Measurements from ENCODE around the gene ZAP70.
"Not testable (repeated sequence)": the region's sequence is repeated elsewhere in the genome, so short reads cannot be mapped to it uniquely, and the experiment has no call there.

Gene ZAP70

GRCh38 chr2:97698530-97698929 is 14.8 kb upstream of the ZAP70 start:
- no peak for DNase-seq (ENCODE audit: low read depth, low spot score)

GRCh38 chr2:97699765-97700444 is 13.5 kb upstream of the ZAP70 start:
- DNase-seq (ENCODE audit: low read depth, low spot score), result peak; percentile 77

DNA sequence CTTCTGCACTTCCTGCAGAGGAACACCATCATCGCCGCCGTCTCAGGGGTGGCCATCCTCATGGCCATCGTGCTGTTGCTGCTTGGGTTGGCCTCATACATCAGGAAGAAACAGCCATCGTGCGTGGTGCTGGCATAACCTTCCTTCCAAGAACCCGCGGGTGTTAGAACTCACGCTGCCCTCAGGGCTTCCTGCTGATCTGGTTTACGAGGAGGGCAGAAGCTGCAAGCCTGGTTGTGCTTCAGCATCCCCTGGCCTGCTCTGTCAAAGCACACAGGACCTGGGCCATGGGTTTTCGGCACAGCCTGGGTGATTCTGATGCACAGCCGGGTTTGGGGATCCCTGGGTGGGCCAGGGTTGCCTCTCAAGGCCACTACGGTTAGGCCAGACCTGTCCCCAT is 12.2 kb upstream of the ZAP70 start:
- DNase-seq (ENCODE audit: low read depth, low spot score), result no peak

DNA sequence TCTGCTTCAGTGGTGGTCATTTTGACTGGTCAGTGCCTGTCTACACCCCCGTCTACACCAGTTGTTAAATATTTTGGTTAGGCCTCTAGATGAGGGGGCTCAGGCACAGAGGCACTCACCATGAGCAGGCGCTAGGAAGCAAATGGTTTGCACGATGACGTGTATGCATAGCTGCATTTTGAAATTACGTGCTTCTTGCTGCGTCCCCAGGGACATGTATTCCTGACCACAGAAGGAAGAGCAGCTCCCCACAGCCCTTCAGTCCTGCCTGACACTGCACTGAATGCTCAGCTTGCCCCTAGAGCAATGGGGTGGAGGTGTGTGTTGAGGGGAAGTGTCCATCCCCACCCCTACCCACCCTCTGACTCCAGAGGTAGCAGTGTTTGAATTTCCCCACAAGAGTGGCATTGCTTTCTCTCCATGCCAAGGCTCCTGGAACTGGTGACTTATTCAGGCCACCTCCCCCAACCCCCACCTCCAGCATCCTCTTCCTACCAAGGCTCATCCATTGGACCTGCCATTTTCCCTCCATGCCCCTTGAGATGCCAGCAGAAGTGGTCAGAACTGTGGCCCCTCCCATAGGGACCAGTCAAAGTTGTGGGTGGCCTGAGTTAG is 11.4 kb upstream of the ZAP70 start:
- no peak for DNase-seq (ENCODE audit: low read depth, low spot score)

GRCh38 chr2:97702731-97703470 is 10.5 kb upstream of the ZAP70 start:
- DNase-seq (ENCODE audit: low read depth, low spot score), result no peak

GRCh38 chr2:97703741-97704140 is 9.6 kb upstream of the ZAP70 start:
- no peak for DNase-seq (ENCODE audit: low read depth, low spot score)

DNA sequence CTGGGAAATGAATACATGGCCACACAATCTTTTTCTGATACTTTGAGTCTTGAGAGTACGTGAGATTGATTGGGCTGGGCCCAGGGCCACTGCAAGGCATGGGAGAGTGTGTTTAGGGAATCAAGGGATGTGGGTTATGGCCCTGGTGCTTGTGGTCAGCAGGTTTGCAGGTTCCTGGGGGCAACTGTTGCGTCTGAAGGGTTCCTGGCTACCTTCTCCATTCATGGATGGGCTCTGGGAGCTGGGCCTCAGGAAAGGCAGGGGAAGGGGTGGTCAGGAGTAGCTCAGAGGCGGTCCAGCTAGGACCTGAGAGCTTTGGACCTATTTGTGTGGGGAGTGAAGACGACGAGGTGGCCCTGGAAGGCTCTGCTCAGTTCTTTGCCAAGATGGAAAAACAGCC is 8.4 kb upstream of the ZAP70 start:
- no peak for DNase-seq (ENCODE audit: low read depth, low spot score)

- DNase-seq (ENCODE audit: low read depth, low spot score), result no peak
Measured at GRCh38 chr2:97706112-97706511, 7.3 kb upstream of the ZAP70 start.

- no peak for DNase-seq (ENCODE audit: low read depth, low spot score)
Measured at GRCh38 chr2:97706708-97707345, 6.5 kb upstream of the ZAP70 start.

DNA sequence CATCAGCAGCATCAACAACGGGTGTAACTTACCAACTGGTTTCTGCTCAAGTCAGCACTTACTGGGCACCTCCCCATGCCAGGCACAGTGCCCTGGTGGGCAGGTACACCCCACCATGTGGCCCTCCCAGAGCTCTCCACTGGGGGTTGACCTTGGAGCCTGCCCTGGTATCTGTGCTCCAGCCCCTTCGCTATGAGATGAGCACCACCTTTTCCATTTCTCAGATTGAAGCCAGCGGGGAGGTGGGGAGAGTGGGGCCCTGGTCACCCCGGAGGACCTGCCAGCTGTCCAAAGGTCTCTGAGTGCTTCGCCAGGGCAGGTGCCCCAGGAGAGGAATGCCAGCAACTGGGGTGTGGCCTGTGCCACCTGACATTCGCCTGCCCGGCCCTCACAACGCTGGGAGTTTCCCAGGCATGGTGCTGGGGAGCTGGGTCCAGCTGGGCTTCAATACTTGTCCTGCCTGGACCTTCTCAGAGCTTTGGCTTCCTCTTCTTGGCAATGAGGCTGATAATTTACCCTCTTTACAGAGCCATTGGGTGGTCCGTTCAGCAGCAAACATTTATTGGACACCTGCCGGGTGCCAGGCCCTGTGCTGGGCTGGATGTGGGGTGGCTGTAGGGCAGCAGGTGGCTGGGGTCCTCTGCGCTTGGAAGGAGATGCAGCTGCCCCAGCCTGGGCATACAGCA is 5.9 kb upstream of the ZAP70 start:
- no peak for DNase-seq (ENCODE audit: low read depth, low spot score)

DNA sequence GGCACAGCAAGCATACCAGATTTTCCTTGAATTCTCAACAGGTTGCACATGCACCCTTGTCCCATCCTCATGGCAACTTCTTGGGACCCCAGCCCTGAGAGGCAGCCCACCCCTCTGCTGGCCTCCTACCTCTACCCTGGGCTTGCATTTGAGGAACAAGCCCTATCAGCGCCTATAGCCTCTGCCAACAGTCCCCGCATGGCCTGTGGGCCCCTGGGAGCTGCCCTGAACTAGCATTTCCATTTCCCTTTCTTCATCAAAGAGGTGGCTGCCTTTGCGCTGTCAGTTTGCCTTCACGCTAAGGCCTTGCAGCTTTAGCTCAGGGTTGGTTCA is 5.4 kb upstream of the ZAP70 start:
- DNase-seq (ENCODE audit: low read depth, low spot score), result no peak

DNA sequence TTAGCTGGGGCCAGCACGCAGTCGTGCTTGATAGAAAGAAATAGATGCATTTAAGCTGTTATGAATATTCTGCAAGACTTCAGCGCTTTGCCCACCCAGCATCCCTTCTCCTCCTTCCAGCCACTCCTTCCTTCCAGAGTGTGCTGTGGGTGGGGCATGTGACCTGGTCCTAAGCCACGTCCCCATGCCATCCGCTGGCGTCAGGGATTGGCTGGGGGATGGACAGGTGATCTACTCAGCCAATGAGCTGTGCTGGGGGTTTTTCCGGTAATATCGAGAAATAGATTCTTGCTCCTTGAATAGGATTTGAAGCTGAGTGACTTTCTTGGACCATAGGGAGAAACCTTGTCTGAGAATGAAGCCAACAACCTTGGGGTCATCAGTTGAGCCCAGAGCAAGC is 4.8 kb upstream of the ZAP70 start:
- DNase-seq (ENCODE audit: low read depth, low spot score), result no peak

DNA sequence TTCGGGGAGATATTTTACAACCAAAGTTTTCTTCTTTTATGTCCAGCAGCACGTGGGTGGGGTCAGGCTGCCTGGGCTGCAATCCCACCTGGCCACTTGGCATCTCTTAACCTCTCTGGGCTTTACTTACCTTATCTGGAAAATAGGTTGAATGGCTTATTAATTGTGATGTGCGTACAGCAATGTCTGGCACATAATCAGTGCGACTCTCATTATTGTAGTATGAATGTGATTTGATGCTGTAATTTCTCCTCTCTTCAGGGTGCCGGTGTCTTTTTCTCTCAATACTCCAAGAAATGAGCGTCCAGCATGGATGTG is 2.0 kb upstream of the ZAP70 start:
- no peak for DNase-seq (ENCODE audit: low read depth, low spot score)

DNA sequence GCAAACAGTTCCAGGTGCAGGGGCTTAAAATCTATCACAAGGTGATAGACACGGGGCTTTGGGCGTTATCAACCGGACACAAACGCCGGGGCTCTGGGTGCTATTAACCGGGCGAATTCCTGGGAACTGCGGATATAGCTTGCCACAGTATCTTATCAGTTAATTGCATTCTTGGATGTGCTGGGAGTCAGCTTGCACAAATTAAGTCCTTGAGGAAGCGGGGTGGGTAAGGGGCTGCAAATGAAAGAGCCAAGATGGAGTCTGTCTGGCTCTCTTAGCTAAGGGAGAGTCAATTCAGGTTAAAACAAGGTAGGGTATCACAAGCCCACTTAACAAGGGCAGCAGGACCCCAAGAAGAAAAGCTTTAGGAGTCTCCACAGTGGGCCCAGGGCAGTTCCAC is 1.2 kb upstream of the ZAP70 start:
- not testable (repeated sequence) for DNase-seq (ENCODE audit: low read depth, low spot score)

GRCh38 chr2:97712693-97713295 is 582 bp upstream of the ZAP70 start:
- DNase-seq (ENCODE audit: low read depth, low spot score), result no peak

DNA sequence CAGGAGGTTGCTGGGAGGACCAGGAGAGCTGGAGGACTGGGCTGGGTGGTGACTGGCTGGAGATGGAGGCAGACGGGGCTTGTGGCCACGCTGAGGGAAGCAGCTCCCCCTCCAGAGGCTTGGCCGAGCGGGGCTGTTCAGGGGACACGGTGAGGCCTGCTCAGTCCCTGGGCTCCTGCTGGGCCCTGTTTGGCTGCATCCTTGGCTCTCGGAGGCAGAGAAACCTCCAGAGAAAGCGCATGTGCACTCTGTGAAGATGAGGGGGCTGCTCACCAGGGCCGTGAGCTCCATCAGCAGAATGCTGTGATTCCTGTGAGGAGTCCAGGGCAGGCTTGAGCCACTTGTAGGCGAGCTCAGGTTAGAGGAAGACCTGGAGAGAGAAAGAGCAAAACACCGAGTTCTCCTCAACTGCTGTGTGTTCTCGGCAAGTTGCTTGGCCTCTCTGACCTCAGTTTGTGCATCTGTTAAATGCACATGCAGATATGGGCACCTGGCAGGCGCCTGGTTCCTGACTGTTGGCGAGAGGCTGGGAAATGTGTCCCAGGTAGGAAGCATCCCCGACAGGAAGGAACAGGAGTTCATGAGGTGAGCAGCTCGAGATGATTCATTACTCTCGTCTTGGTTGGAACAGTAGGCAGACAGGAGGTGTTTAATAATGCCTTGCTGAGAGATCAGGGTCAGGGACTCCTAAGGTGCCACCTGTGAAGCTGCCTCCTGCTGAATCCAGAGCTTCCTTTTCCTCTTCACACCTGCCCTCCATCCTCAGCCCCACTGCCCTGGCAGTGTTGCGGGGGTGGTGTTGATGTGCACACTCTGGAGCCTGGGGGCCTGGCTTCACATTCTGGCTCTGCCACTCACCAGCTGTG is 941 bp downstream of the ZAP70 start:
- no peak for DNase-seq (ENCODE audit: low read depth, low spot score)

GRCh38 chr2:97714950-97715652 is 1.7 kb downstream of the ZAP70 start:
- no peak for DNase-seq (ENCODE audit: low read depth, low spot score)

- no peak for DNase-seq (ENCODE audit: low read depth, low spot score)
Measured at GRCh38 chr2:97715951-97716694, 2.7 kb downstream of the ZAP70 start.
